Activated effector memory CD4-positive, alpha-beta T cell treated with anti-CD3 and anti-CD28 coated beads, Interleukin-2, amount 50 U/mL, for 16 hours (primary cell): Measurements from ENCODE around the gene MINDY4.

Source experiments
- DNase-seq: peaks from one replicate; pipeline ENCODE4 v3.0.0-alpha.2; 2020

The MINDY4 gene

GRCh38 chr7:30859940-30860496 is 88.8 kb downstream of the MINDY4 start:
- no peak for DNase-seq

GRCh38 chr7:30861612-30862011 is 90.4 kb downstream of the MINDY4 start:
- DNase-seq: no peak

GRCh38 chr7:30862995-30863705 is 91.9 kb downstream of the MINDY4 start:
- DNase-seq: no peak

- no peak for DNase-seq
These were observed 92.5 kb downstream of the MINDY4 start for GRCh38 chr7:30863706-30864035.

- DNase-seq: no peak
These were observed 92.9 kb downstream of the MINDY4 start for GRCh38 chr7:30864101-30864500.

- no peak for DNase-seq
These were observed 93.9 kb downstream of the MINDY4 start for GRCh38 chr7:30865076-30865475.

GRCh38 chr7:30865821-30866220 is 94.6 kb downstream of the MINDY4 start:
- no peak for DNase-seq

GRCh38 chr7:30866939-30867338 is 95.7 kb downstream of the MINDY4 start:
- DNase-seq: no peak

- DNase-seq: no peak
These were observed 96.3 kb downstream of the MINDY4 start for GRCh38 chr7:30867483-30867882.

GRCh38 chr7:30869794-30870611 is 98.8 kb downstream of the MINDY4 start:
- no peak for DNase-seq

GRCh38 chr7:30870821-30871518 is 99.8 kb downstream of the MINDY4 start:
- no peak for DNase-seq

- no peak for DNase-seq
These were observed 100.4 kb downstream of the MINDY4 start for GRCh38 chr7:30871655-30872054.

- no peak for DNase-seq
These were observed 102.0 kb downstream of the MINDY4 start for GRCh38 chr7:30873207-30873606.

GRCh38 chr7:30873656-30874055 is 102.4 kb downstream of the MINDY4 start:
- no peak for DNase-seq

GRCh38 chr7:30874656-30875302 is 103.6 kb downstream of the MINDY4 start:
- no peak for DNase-seq

GRCh38 chr7:30877015-30877769 is 106.0 kb downstream of the MINDY4 start:
- no peak for DNase-seq

- no peak for DNase-seq
These were observed 106.8 kb downstream of the MINDY4 start for GRCh38 chr7:30877993-30878392.

- DNase-seq: no peak
These were observed 108.2 kb downstream of the MINDY4 start for GRCh38 chr7:30879139-30880124.

- no peak for DNase-seq
These were observed 109.0 kb downstream of the MINDY4 start for GRCh38 chr7:30880125-30880720.

GRCh38 chr7:30880941-30881340 is 109.7 kb downstream of the MINDY4 start:
- DNase-seq: no peak

- no peak for DNase-seq
These were observed 110.2 kb downstream of the MINDY4 start for GRCh38 chr7:30881448-30881847.
